Psoas muscle (tissue), 8 donors: ENCODE data around the gene COX5A. TPM values are rescaled to one million over a fixed set of nuclear protein-coding genes. Genes with fewer than 3 reads are reported as not detected.

Source experiments
- ATAC-seq, 4 donors: fragments of 200-7000 bp; cut with Tn5 transposase; one replicate each; pipeline ENCODE4 v1.9.1; 2020; ENCODE audit warnings: moderate library complexity in 3 of 4, mild to moderate bottlenecking in 2 of 4
- DNase-seq, 2 donors: peaks; one replicate each; pipeline ENCODE4 v3.0.0-alpha.2; 2020
- H3K27ac ChIP-seq: fragments of 200-600 bp; one replicate; pipeline ENCODE4 v1.8.0; 2022
- H3K27me3 ChIP-seq, 3 donors: fragments of 200-600 bp in 1 of 3; one replicate each; pipeline versions ENCODE4 v1.6.1 to v1.8.0; 2013 to 2022; ENCODE audit warnings: low read length in 2 of 3, mild to moderate bottlenecking in 2 of 3, moderate library complexity in 1 of 3; ENCODE audit not compliant: insufficient read depth in 3 of 3
- H3K36me3 ChIP-seq, 2 donors: fragments of 200-600 bp in 1 of 2; one replicate each; pipeline versions ENCODE4 v1.6.1 to v1.8.0; 2013 to 2022; ENCODE audit warnings: low read depth in 1 of 2, mild to moderate bottlenecking in 1 of 2, moderate library complexity in 1 of 2; ENCODE audit not compliant: insufficient read depth in 1 of 2
- H3K4me1 ChIP-seq: fragments of 200-600 bp; one replicate; pipeline ENCODE4 v1.8.0; 2022
- H3K4me3 ChIP-seq: fragments of 200-600 bp; one replicate; pipeline ENCODE4 v1.8.0; 2022; ENCODE audit warnings: mild to moderate bottlenecking
- H3K9me3 ChIP-seq: fragments of 200-600 bp; one replicate; pipeline ENCODE4 v1.8.0; 2022
- CTCF ChIP-seq: fragments of 200-600 bp; IDR thresholded peaks from one replicate; pipeline ENCODE4 v1.8.0; 2022; ENCODE audit warnings: antibody characterized with exemption
- WGBS, 3 donors: extraction: QIAGEN DNeasy Blood & Tissue Kit; methylation state at CpG; one replicate each; pipeline versions ENCODE4 v1.1.6 to v1.1.7; 2013; 5-methylcytosine and 5-hydroxymethylcytosine counted together
- intact Hi-C, 2 donors: fragments of 100-400 bp; cut with DNase I; formaldehyde crosslinking; loops; one replicate each; pipeline versions ENCODE4 v1.11.0 to v1.14.2; 2022
- polyA plus RNA-seq, 3 donors: library from polyadenylated mRNA; stranded (reverse); fragments of 200-250 nt; gene quantifications; one replicate each; pipeline ENCODE4 v1.2.3, GENCODE V29; 2013
- total RNA-seq, 4 donors: library from RNA; stranded (reverse); fragmentation: NEBNext Ultra II Directional in 2 of 4; extraction: Animal tissue kit (Norgen Biotek cat#: 25700) in 2 of 4; gene quantifications; one replicate each; pipeline versions ENCODE4 v1.2.1 to v1.2.4, GENCODE V29; 2021 to 2023
- donor health status: healthy with polysubstance abuse.
- donor health status: DM: no; HTN: no; CAD: no; lungs with moderate emphysema.
- donor health status: Bipolar disorder and iron deficiency.
- donor health status: healthy.
- donor health status: DM: yes; HTN: yes; CAD: no.
- donor health status: DM: no; HTN: no; CAD: no.
- donor health status: DM: no; HTN: no; CAD: no.
- donor health status: DM: yes; HTN: yes; CAD: no.

Gene COX5A
- total and polyA plus RNA-seq, 7 donors = 635 to 1,651 (median 910) TPM

GRCh38 chr15:74978077-74978476 lies 40.2 kb upstream of the COX5A start:
- Histone ChIP-seq H3K36me3 (no peaks in the 10 kb centered on the region), H3K9me3 (no peaks in the 10 kb centered on the region), H3K4me3 (no peak overlapping the region), H3K27ac (no peak overlapping the region), H3K4me1 (no peaks in the 10 kb centered on the region), H3K27me3 (peaks cover 0 to 24% (median 4%) of the 10 kb centered on the region in 3 donors)
- ATAC-seq (no peak), DNase-seq (no peak)
- WGBS, 3 donors = 81 to 95% (median 85%) methylated on average over 1 of the region's 1 CpG
- no peak for TF ChIP-seq CTCF
- intact Hi-C loops = no loop called here

- no peak for ATAC-seq
- no peak for TF ChIP-seq CTCF
- WGBS, 3 donors = 50 to 60% (median 55%) methylated on average over 4 of the region's 4 CpGs
- H3K36me3 ChIP-seq = no peaks in the 10 kb centered on the region
- H3K9me3 ChIP-seq = no peaks in the 10 kb centered on the region
- no peak for DNase-seq
- H3K27ac ChIP-seq = no peak overlapping the region
- H3K4me1 ChIP-seq = no peaks in the 10 kb centered on the region
- no peak overlapping the region for H3K4me3 ChIP-seq
- intact Hi-C loops = no loop called here
- H3K27me3 ChIP-seq = peaks cover 0 to 19% (median 4%) of the 10 kb centered on the region in 3 donors
These were observed 39.7 kb upstream of the COX5A start for GRCh38 chr15:74977599-74977998.

GRCh38 chr15:74976159-74976558 lies 38.3 kb upstream of the COX5A start:
- no peak overlapping the region for H3K27ac ChIP-seq

GRCh38 chr15:74967670-74968069 lies 29.8 kb upstream of the COX5A start:
- Histone ChIP-seq H3K27me3 (no peaks in the 10 kb centered on the region), H3K27ac (no peak overlapping the region), H3K9me3 (no peaks in the 10 kb centered on the region), H3K4me1 (no peaks in the 10 kb centered on the region), H3K36me3 (no peaks in the 10 kb centered on the region), H3K4me3 (no peak overlapping the region)
- ATAC-seq (no peak), DNase-seq (no peak)
- TF ChIP-seq CTCF = no peak
- 81 to 96% (median 85%) methylated on average over 5 of the region's 5 CpGs for WGBS, 3 donors
- intact Hi-C loops = no loop called here

More at GRCh38 chr15:74976159-74976558, 38.3 kb upstream of the COX5A start:
- H3K27me3 ChIP-seq = peaks cover 0 to 13% (median 4%) of the 10 kb centered on the region in 3 donors
- ATAC-seq (no peak), DNase-seq (no peak)
- no peak overlapping the region for H3K4me3 ChIP-seq
- TF ChIP-seq CTCF = no peak
- no peaks in the 10 kb centered on the region for H3K4me1 ChIP-seq
- intact Hi-C loops = no loop called here
- WGBS, 3 donors = 64 to 80% (median 67%) methylated on average over 1 of the region's 1 CpG
- H3K36me3 ChIP-seq = no peaks in the 10 kb centered on the region
- no peaks in the 10 kb centered on the region for H3K9me3 ChIP-seq

GRCh38 chr15:74964794-74965193 lies 26.9 kb upstream of the COX5A start:
- DNase-seq (no peak), ATAC-seq (no peak)
- 15 to 20% (median 17%) methylated on average over 3 of the region's 3 CpGs for WGBS, 3 donors
- Histone ChIP-seq H3K4me3 (no peak overlapping the region), H3K27me3 (peaks cover 0 to 2% (median 2%) of the 10 kb centered on the region in 3 donors), H3K4me1 (no peaks in the 10 kb centered on the region), H3K9me3 (no peaks in the 10 kb centered on the region), H3K36me3 (no peaks in the 10 kb centered on the region), H3K27ac (no peak overlapping the region)
- no peak for TF ChIP-seq CTCF
- intact Hi-C loops = no loop called here
